Measurements from ENCODE around the gene HTRA1. TPM values are rescaled to one million over a fixed set of nuclear protein-coding genes. Genes with fewer than 3 reads are reported as not detected.

The HTRA1 gene
- total RNA-seq, 1 experiment from 2014 or later: 0.39 TPM

DNA sequence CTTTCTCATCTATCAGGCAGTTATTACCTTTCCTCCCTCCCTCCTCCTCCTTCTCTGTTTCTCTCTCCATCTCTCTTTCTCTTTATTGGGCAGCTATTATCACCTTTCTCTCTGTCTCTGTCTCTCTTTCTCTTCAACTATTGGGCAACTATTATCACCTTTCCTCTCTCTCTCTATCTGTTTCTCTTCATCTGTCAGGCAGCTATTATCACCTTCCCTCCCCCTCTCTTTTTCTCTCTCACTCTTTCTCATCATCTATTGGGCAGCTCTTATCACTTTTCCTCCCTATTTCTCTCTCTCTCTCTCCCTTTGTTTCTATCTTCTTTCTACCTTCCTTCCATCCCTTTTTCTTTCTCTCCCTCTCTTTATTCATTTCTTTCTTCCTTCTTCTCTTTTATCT lies 100.4 kb downstream of the HTRA1 start:
- H3K4me2 ChIP-seq (ENCODE audit: low read length): no peak overlapping the region
- H3K27ac ChIP-seq (ENCODE audit: low read depth, low read length): no peak overlapping the region
- H3K9me3 ChIP-seq (ENCODE audit: control insufficient read depth in 1 of 2, insufficient read depth in 1 of 2, low read depth in 1 of 2, low read length in 2 of 2): no peaks in the 10 kb centered on the region
- intact Hi-C loops (cut with micrococcal nuclease): loop anchor here (10.0 kb wide), 1 partner anchor 417 kb away; no protein-coding TSS in a partner anchor
- peaks cover 52% of the 10 kb centered on the region for H3K27me3 ChIP-seq (ENCODE audit: insufficient read depth, low read length)
- DNase-seq (ENCODE audit: low read depth, low spot score) (no peak), ATAC-seq (no peak)
- POLR2A ChIA-PET: no interaction called here
- H3K36me3 ChIP-seq (ENCODE audit: control insufficient read depth in 1 of 2, insufficient read depth in 2 of 2, low read length in 2 of 2): no peaks in the 10 kb centered on the region
- peaks cover 0 to 12% of the 10 kb centered on the region in 2 experiments; a peak in 1 of 4 replicates for H3K4me1 ChIP-seq (ENCODE audit: control insufficient read depth in 1 of 2, insufficient read depth in 2 of 2, low read length in 2 of 2)
- no peaks in the 10 kb centered on the region for H3K79me2 ChIP-seq (ENCODE audit: insufficient read depth, low read length)
- H3K9me2 ChIP-seq (ENCODE audit: insufficient read depth): no peaks in the 10 kb centered on the region
- TF ChIP-seq RAD21 (IDR thresholded peaks at IDR 0.05; ENCODE audit: low read depth): no peak
- TF ChIP-seq, protein P1, sequence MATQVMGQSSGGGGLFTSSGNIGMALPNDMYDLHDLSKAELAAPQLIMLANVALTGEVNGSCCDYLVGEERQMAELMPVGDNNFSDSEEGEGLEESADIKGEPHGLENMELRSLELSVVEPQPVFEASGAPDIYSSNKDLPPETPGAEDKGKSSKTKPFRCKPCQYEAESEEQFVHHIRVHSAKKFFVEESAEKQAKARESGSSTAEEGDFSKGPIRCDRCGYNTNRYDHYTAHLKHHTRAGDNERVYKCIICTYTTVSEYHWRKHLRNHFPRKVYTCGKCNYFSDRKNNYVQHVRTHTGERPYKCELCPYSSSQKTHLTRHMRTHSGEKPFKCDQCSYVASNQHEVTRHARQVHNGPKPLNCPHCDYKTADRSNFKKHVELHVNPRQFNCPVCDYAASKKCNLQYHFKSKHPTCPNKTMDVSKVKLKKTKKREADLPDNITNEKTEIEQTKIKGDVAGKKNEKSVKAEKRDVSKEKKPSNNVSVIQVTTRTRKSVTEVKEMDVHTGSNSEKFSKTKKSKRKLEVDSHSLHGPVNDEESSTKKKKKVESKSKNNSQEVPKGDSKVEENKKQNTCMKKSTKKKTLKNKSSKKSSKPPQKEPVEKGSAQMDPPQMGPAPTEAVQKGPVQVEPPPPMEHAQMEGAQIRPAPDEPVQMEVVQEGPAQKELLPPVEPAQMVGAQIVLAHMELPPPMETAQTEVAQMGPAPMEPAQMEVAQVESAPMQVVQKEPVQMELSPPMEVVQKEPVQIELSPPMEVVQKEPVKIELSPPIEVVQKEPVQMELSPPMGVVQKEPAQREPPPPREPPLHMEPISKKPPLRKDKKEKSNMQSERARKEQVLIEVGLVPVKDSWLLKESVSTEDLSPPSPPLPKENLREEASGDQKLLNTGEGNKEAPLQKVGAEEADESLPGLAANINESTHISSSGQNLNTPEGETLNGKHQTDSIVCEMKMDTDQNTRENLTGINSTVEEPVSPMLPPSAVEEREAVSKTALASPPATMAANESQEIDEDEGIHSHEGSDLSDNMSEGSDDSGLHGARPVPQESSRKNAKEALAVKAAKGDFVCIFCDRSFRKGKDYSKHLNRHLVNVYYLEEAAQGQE (IDR thresholded peaks at IDR 0.05; ENCODE audit: low read depth): no peak
- no peak for TF ChIP-seq MAX (IDR thresholded peaks at IDR 0.05)
- no peak for TF ChIP-seq SRF (IDR thresholded peaks at IDR 0.05; ENCODE audit: low read depth)
- no peak for TF ChIP-seq CBX3 (IDR thresholded peaks at IDR 0.05; ENCODE audit: low read depth)
- no peak for TF ChIP-seq ZFX (IDR thresholded peaks at IDR 0.05)
- TF ChIP-seq EZH2 (IDR thresholded peaks at IDR 0.05): no peak
- TF ChIP-seq ZNF274 (IDR thresholded peaks at IDR 0.05; ENCODE audit: low read depth, low read length): no peak
- TF ChIP-seq JUND (IDR thresholded peaks at IDR 0.05): no peak
- RAD21 ChIA-PET (ENCODE audit: low non-redundant PET in 1 of 2, low total read pairs in 2 of 2, uncharacterized antibody in 2 of 2, unreplicated experiment in 2 of 2): no interaction called here
- CTCF ChIA-PET: interaction anchor here (3.7 kb wide), 1 partner anchor 263 kb away, joined by 15 read pairs; no protein-coding TSS in a partner anchor
- H2AFZ ChIP-seq (ENCODE audit: low read depth, low read length, poor library complexity, severe bottlenecking): no peak overlapping the region
- H4K20me1 ChIP-seq (ENCODE audit: insufficient read depth): no peaks in the 10 kb centered on the region
- BruUV-seq (replicated peaks): no TSS peak
- H3K9ac ChIP-seq (ENCODE audit: low read length): no peak overlapping the region
- no peak overlapping the region for H3K4me3 ChIP-seq (replicated peaks in 1 of 2; ENCODE audit: low read depth in 1 of 2, low read length in 2 of 2)

Small RNA genes lying within 50 kb of the gene (microRNA-seq; reads per million reads assigned to microRNA genes)
- 3.6 reads per million for gene MIR3941 (ENCODE audit: borderline number of aligned reads)

Other genes with a start within 250 kb of the HTRA1 start
- gene BTBD16, start 190.3 kb upstream of the HTRA1 start, total RNA-seq (2021; ENCODE audit: unreplicated experiment): 0.27 TPM
- 30.6 TPM for gene PLEKHA1, start 86.8 kb upstream of the HTRA1 start, total RNA-seq (2021; ENCODE audit: unreplicated experiment)
- not detected for gene ARMS2, start 6.9 kb upstream of the HTRA1 start, total RNA-seq (2021; ENCODE audit: unreplicated experiment)
- gene DMBT1, start 99.2 kb downstream of the HTRA1 start, total RNA-seq (2021; ENCODE audit: unreplicated experiment): 0.17 TPM
- not detected for gene C10orf120, start 238.3 kb downstream of the HTRA1 start, total RNA-seq (2021; ENCODE audit: unreplicated experiment)